22Rv1 (cell line): ENCODE results near the gene COPS9.

Experiments
- H3K27ac ChIP-seq: fragments of 450-650 bp; 2 replicates; pipeline ENCODE4 v1.5.1; 2017
- ZFX ChIP-seq: fragments of 450-650 bp; IDR thresholded peaks from 2 replicates; pipeline ENCODE4 v1.6.1; 2017; ENCODE audit warnings: antibody characterized with exemption, borderline replicate concordance
- TF ChIP-seq, protein P1 (sequence below): fragments of 450-650 bp; IDR thresholded peaks from 2 replicates; pipeline ENCODE4 v1.5.1; 2017; ENCODE audit warnings: mild to moderate bottlenecking

The COPS9 gene

DNA sequence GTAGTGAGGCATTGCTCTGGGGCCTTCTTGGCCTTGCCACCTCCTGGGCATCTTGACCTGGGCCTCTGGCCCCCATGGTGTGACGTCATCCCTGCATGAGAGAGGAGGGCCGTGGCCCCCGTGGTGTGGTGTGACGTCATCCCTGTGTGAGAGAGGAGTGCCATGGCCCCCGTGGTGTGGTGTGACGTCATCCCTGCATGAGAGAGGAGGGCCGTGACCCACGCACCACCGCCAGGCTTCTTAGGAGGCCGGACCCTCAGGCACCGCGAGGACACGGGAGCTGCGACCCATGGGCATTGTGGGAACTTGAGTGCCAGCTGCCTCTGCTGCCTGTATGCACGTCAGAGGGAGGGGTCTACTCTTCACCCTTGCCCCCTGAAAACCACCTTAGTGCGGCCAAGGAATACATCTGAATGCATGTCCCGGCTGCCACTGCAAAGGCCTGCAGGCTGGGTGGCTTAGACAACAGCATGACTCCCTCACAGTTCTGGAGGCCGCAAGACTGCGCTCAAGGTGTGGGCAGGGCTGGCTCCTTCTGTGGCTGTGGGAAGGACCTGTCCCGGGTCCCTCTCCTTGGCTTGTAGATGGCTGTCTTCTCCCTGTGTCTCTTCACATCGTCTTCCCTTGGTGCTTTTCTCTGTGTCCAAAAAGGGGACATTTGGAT is 25.1 kb upstream of the COPS9 start:
- no peak for TF ChIP-seq ZFX
- TF ChIP-seq, protein P1, sequence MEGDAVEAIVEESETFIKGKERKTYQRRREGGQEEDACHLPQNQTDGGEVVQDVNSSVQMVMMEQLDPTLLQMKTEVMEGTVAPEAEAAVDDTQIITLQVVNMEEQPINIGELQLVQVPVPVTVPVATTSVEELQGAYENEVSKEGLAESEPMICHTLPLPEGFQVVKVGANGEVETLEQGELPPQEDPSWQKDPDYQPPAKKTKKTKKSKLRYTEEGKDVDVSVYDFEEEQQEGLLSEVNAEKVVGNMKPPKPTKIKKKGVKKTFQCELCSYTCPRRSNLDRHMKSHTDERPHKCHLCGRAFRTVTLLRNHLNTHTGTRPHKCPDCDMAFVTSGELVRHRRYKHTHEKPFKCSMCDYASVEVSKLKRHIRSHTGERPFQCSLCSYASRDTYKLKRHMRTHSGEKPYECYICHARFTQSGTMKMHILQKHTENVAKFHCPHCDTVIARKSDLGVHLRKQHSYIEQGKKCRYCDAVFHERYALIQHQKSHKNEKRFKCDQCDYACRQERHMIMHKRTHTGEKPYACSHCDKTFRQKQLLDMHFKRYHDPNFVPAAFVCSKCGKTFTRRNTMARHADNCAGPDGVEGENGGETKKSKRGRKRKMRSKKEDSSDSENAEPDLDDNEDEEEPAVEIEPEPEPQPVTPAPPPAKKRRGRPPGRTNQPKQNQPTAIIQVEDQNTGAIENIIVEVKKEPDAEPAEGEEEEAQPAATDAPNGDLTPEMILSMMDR, result no peak
- H3K27ac ChIP-seq, result no peak overlapping the region

DNA sequence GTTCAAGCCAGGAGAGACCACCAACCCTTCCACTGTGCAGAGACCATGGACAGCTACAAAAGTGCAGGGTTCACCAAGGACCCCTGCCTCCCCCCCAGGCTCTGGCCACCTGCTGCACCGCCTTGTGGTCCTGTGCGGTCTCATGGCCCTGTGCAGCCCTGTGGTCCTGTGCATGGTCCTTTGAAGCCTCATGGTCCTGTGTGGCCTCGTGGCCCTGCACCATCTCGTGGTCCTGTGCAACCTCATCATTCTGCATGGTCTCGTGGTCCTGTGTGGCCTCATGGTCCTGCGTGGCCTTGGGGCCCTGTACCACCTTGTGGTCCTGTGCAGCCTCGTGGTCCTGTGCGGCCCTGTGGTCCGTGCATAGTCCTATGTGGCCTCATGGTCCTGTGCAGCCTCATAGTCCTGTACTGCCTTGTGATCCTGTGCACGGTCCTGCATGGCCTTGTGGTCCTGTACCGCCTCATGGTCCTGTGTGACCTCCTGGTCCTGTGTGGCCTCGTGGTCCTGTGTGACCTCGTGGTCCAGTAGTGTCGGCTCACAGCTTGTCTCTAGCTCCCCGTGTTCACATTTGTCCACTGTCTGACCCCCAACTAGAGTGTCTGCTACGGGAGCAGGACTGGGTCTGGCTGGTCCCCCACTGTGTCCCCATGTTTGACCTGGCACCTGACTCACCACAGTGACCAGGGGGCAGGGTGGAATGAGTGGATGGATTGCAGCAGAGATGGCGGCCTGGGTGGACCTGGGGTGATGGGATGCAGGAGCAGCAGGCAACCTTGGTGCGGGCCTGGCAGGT is 24.4 kb upstream of the COPS9 start:
- no peak for TF ChIP-seq ZFX
- TF ChIP-seq, protein P1, result no peak
- no peak overlapping the region for H3K27ac ChIP-seq

DNA sequence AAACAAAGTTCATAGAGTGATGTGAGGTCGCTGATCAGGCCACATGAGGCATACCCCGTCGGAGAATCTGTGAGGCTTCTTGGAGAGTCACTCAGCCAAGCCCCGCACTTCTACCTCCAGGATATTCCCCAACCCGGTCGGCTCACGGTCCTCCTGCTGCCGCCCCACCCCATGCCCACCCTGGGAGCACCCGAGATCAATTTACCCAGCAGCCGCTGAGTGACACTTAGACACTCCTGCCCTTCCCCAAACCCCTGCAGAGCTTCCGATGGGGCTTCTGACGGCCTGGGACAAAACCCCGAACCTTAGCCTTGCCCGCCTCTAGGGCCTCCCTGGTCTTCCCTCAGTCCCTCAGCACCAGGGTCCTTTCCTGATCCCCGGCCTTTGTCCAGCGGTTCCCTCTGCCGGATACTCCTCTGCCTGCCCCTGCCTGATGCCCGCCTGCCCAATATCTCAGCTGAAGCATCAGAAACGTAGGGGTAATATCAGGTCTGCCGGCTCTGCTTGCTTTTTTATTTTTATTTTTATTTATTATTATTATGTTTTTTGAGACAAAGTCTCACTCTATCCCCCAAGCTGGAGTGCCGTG is 23.2 kb upstream of the COPS9 start:
- H3K27ac ChIP-seq, result no peak overlapping the region
- TF ChIP-seq ZFX, result no peak
- TF ChIP-seq, protein P1, result no peak

DNA sequence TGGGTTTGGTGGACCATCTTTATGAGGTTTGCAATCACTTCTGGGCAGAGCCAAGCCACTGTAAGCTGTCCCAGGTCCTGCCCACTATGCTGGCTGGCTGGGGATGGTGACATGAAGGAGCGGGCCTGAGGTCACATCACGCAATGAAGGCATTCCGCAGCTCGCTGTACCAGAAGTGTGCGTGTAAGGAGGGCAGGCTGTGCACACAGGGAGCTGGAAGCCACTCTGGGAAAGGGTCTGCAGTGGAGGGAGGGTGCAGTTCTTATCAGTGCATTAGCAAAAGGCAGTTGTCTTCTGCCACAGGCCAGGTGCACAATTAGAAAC is 21.0 kb upstream of the COPS9 start:
- H3K27ac ChIP-seq, result no peak overlapping the region
- no peak for TF ChIP-seq ZFX
- TF ChIP-seq, protein P1, result no peak

DNA sequence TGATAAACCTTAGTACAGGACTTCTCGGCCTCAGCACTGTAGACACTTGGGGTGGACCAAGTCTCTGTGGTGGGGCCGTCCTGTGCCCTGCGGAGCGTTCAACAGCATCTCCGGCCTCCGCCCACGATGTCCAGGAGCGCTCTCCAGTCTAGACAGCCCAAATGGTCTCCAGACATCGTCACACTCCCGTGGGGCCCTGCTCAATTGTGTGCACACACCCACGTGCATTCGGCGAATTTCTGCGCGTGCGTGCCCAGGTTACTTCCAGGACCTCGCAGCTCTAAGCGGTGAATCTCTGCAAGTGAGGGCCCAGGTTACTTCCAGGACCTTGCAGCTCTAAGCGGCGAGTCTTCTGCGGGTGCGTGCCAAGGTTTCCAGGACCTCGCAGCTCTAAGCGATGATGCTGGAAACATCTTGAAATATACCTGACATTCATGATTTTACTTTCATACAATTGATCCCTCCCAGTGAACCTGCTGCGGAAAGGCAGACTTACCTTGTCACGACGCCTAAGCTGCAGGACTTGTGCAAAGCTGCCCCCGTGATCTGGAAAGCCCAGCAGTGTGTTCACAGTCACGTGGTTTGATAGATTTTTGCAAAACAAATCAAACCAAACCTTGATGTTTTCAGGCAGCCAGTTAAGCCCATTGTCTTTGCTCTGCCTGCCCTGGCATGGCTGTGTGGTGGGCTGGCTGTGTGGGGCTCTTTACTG is 20.5 kb upstream of the COPS9 start:
- no peak for TF ChIP-seq ZFX
- TF ChIP-seq, protein P1, result no peak
- no peak overlapping the region for H3K27ac ChIP-seq

DNA sequence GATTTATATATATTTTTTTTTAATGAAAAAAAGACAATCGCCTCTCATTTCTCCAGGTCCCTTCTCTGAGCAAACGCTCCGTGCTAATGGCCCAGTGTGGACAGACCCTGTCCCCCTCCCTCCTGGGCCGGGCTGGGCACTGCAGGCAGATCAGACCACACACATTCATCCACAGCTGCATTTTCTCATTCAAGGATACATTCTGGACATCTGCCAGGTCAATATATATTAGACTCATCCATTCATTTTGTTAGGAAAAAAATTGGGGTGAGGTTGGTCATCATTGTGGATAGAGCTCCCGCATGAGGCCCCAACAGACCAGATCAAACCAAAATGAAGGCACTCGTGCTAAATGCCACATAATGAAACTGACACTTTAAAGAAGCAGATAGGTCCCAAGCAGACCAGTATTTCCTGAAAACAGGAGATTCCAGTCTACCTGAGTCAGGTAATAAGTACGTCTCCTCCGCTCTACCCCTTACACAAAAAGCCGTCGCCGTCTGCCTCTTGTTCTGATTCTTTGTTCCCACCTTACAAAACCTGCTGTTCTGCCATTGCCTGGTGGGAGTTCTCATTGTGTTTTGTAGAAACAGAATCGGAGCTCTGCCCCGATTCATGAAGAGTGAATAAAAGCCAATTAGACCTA is 19.8 kb upstream of the COPS9 start:
- TF ChIP-seq, protein P1, result no peak
- TF ChIP-seq ZFX, result no peak
- H3K27ac ChIP-seq, result no peak overlapping the region
